Activated CD8-positive, alpha-beta memory T cell treated with anti-CD3 and anti-CD28 coated beads for 24 hours (primary cell): Measurements from ENCODE around the gene KHDC1L.
"Not testable (repeated sequence)": the region's sequence is repeated elsewhere in the genome, so short reads cannot be mapped to it uniquely, and the experiment has no call there.

ENCODE experiments used
- DNase-seq: peaks from one replicate; pipeline ENCODE4 v3.0.0-alpha.2; 2020

The KHDC1L gene

DNA sequence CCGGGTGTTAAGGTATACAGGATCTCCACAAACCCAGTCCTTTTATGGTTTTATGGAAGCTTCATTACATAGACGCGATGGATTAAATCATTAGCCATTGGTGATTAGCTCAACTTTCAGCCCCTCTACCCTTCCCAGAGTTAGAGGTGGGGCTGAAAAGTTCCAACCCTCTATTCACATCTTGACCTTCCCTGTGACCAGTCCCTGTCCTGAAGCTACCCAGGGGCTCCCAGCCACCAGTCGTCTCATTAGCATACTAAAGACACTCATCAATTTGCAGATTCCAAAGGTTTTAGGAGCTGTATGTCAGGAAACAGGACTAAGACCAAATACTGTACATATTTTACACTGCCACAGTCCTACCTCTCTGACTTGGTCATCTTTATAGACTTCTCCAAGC, 21.0 kb downstream of the KHDC1L start:
- no peak for DNase-seq

- DNase-seq = no peak
Measured at GRCh38 chr6:73203098-73203497, 22.2 kb downstream of the KHDC1L start.

GRCh38 chr6:73200735-73201134, 24.6 kb downstream of the KHDC1L start:
- DNase-seq = no peak

DNA sequence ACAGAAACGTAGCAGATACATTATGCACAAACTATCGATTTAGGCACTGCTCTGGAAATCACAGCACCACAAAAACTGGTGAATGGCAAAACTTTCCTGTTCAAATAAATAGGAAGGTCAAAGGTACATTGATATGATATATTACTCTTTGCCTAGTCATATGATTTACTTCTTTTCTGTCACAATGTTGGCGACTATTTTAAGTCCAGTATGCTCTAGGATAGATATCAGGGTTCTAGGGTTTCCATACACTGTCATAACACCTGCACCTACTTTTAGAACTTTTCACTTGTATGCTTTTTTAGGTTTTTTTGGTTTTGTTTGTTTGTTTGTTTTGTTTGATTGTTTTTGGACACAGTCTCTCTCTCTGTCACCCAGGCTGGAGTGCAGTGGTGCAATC, 25.0 kb downstream of the KHDC1L start:
- DNase-seq = no peak

DNA sequence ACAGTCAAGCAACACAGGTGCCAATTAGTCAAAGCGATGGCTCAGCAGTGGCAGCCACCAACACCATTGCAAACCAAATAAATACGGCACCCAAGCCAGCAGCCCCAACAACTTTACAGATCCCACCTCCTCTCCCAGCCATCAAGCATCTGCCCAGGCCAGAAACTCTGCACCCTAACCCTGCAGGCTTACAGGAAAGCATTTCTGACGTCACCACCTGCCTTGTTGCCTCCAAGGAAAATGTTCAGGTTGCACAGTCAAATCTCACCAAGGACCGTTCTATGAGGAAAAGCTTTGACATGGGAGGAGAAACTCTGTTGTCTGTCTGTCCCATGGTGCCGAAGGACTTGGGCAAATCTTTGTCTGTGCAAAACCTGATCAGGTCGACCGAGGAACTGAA, 30.6 kb downstream of the KHDC1L start:
- no peak for DNase-seq

- not testable (repeated sequence) for DNase-seq
Measured at GRCh38 chr6:73193302-73193701, 32.0 kb downstream of the KHDC1L start.

DNA sequence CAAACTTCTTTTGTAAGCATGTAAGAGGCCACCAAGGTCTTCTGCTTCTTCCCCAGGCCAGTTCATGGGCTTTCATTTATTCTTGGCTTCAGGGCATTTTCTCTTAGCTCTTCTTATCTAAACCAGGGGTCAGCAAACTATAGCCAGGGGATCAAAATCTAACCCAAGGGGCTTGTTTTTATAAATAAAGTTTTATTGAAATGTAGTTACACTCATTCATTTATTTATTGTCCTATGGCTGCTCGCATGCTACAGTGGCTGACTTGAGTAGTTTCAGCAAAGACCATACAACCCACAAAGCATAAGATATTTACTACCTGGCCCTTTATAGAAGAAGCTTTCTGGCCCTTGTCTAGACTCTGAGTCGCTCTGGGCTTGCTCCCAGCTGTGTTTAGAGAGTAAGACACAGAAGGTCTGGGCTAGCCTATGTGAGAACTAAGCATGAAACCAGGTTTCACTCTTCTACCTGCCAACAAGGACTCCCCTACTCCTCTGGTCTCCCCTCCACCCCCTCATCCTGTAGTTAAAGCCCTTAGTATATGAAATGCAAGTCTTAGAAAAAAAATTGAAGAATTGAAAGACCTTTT, 43.2 kb downstream of the KHDC1L start:
- DNase-seq = no peak

GRCh38 chr6:73180763-73181619, 44.3 kb downstream of the KHDC1L start:
- no peak for DNase-seq

DNA sequence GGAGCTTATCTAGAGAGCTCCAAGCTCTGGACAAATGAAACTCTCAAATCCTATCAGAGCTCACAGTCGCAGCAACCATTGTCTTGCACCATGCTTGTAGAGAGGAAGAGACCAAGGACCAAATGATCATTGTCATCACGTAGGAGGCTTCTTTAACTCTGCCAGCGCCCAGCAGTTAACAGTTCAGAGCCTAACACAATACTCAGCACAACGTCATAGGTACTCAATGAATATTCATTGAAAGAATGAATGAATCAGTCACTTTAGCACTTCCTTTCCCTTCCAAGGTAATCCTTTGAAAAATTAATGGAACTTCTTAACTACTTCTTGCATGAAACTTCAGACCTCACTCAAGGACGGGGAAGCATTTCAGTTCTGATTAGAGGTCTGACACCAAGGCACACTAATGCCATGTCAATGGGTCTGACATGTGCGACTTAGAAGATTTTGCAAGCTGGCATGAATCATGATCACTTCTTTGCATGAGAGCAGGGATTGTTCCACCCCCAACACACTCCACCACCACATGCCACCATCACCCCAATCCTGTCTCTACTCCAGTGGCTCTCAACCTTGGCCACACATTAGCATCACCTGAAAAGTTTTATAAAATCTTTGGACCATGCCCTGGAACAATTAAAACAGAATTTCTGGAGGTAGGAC, 45.1 kb downstream of the KHDC1L start:
- no peak for DNase-seq

GRCh38 chr6:73177221-73177944, 47.9 kb downstream of the KHDC1L start:
- DNase-seq = no peak

GRCh38 chr6:73176057-73176456, 49.2 kb downstream of the KHDC1L start:
- DNase-seq = no peak

DNA sequence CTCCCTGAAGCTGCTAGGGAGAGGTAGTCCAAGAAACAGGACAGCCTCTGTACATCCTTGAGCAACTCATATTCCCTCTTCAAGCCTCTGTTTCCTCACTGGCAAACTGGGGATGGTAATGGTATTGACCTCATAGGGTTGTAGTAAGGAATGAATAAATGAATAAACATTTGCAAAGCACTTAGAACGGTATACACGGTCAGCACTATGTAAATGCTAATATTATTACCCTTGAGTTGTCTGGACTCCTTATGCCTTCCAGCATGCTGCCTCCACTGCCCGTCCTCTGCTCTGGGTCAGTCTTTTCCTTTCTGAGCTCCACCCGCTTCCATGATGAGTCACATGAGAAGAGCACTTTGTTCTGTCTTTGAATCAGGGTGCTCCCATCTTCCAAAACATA, 50.6 kb downstream of the KHDC1L start:
- no peak for DNase-seq
